ENCODE data around the gene UGT1A9. TPM values are rescaled to one million over a fixed set of nuclear protein-coding genes. Genes with fewer than 3 reads are reported as not detected.

UGT1A9 gene
- polyA plus RNA-seq, 1 donor (not counting 4 experiments of a cell fraction or from before 2014, with no cell fraction given) = not detected

- Histone ChIP-seq H3K9ac (ENCODE audit: control insufficient read depth, extremely low read depth, insufficient read depth, low read length) (no peak overlapping the region), H3K27me3 (ENCODE audit: control insufficient read depth, extremely low read depth, insufficient read depth, low read length) (peaks cover 5% of the 10 kb centered on the region), H3K27ac (ENCODE audit: control insufficient read depth, insufficient read depth, low read length) (no peak overlapping the region), H2AFZ (ENCODE audit: control insufficient read depth, low read length) (no peak overlapping the region), H3K79me2 (ENCODE audit: control insufficient read depth, insufficient read depth, low read length) (no peaks in the 10 kb centered on the region), H3K4me2 (ENCODE audit: control insufficient read depth, extremely low read depth, insufficient read depth, low read depth, low read length) (no peak overlapping the region), H3K4me3 (ENCODE audit: control insufficient read depth in 2 of 3, extremely low read depth in 1 of 3, insufficient read depth in 2 of 3, low read depth in 1 of 3, low read length in 3 of 3) (no peak overlapping the region), H3K36me3 (ENCODE audit: control insufficient read depth in 2 of 2, extremely low read depth in 1 of 2, insufficient read depth in 2 of 2, low read length in 2 of 2) (no peaks in the 10 kb centered on the region), H3K9me1 (ENCODE audit: control insufficient read depth, extremely low read depth, insufficient read depth, low read length) (no peaks in the 10 kb centered on the region), H3K9me3 (ENCODE audit: control insufficient read depth, low read depth, low read length) (no peaks in the 10 kb centered on the region), H4K20me1 (ENCODE audit: control insufficient read depth, extremely low read depth, insufficient read depth, low read length) (no peaks in the 10 kb centered on the region), H3K4me1 (ENCODE audit: control insufficient read depth, extremely low read depth, insufficient read depth, low read length) (no peaks in the 10 kb centered on the region)
- dilution Hi-C loops (cut with MboI; ENCODE audit: extremely low pct_ligation_motif_present, low sequenced_read_pairs) = no loop called here
- no peak for FAIRE-seq
- DNase-seq (ENCODE audit: low read depth, low spot score) = no peak
- TF ChIP-seq CTCF (optimal IDR thresholded peaks at IDR 0.05 in 1 of 3, IDR thresholded peaks at IDR 0.05 in 1 of 3, conservative IDR thresholded peaks at IDR 0.05 in 1 of 3; ENCODE audit: extremely low read depth in 1 of 3, insufficient read depth in 2 of 3, low read length in 3 of 3) = no peak
Measured at GRCh38 chr2:233822101-233822771, 150.5 kb downstream of the UGT1A9 start.

Other genes with a start within 250 kb of the UGT1A9 start
- 30.6 to 44.1 TPM (median 37.3 TPM) in 3 replicates for gene USP40, start 105.1 kb upstream of the UGT1A9 start, polyA plus RNA-seq
- gene UGT1A8, start 54.3 kb upstream of the UGT1A9 start, polyA plus RNA-seq = 0.41 to 0.64 TPM (median 0.63 TPM) in 3 replicates
- gene UGT1A10, start 35.5 kb upstream of the UGT1A9 start, polyA plus RNA-seq = 1.8 to 2.4 TPM (median 2.0 TPM) in 3 replicates
- gene UGT1A7, start 10.0 kb downstream of the UGT1A9 start, polyA plus RNA-seq = 0.19 to 1.2 TPM (median 0.87 TPM) in 3 replicates
- 133 to 154 TPM (median 152 TPM) in 3 replicates for gene UGT1A6, start 21.0 kb downstream of the UGT1A9 start, polyA plus RNA-seq
- 0.51 to 2.2 TPM (median 1.3 TPM) in 3 replicates for gene UGT1A5, start 41.0 kb downstream of the UGT1A9 start, polyA plus RNA-seq
- 0.77 to 2.4 TPM (median 2.0 TPM) in 3 replicates for gene UGT1A4, start 46.8 kb downstream of the UGT1A9 start, polyA plus RNA-seq
- 0.63 to 3.2 TPM (median 1.8 TPM) in 3 replicates for gene UGT1A3, start 57.1 kb downstream of the UGT1A9 start, polyA plus RNA-seq
- 1.7 to 3.0 TPM (median 2.7 TPM) in 3 replicates for gene UGT1A1, start 88.4 kb downstream of the UGT1A9 start, polyA plus RNA-seq
- gene MROH2A, start 106.4 kb downstream of the UGT1A9 start, polyA plus RNA-seq = 0.17 to 0.37 TPM (median 0.33 TPM) in 3 replicates
- 4.9 to 20.2 TPM (median 14.6 TPM) in 3 replicates for gene HJURP, start 182.6 kb downstream of the UGT1A9 start, polyA plus RNA-seq
- 0.04 to 0.26 TPM (median 0.06 TPM) in 3 replicates for gene TRPM8, start 245.5 kb downstream of the UGT1A9 start, polyA plus RNA-seq

All from keratinocyte (primary cell).